ENCODE data around the gene CHD6.
A peak's percentile ranks its signal among the peaks of the same experiment; 100 is the strongest.

The CHD6 gene

DNA sequence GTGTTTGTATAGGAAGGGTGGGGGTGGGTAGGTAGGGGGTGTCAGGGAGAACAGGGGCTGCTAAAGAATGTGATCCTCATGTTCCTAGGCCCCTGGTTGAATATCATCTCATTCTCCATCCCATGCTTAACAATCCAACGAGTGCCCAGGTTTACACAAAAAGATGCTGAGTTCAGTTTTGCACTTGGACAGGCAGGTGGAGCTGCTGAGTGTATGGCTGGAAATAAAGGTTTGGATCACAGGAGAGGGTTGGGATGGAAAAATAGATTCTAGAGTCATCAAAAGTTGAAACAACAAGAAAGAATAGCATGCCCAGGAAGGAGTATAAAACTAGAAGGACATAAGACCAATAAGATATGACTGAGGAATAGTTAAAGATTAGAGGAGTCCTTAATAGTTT lies 14.2 kb downstream of the CHD6 start:
- TF ChIP-seq, protein P1, sequence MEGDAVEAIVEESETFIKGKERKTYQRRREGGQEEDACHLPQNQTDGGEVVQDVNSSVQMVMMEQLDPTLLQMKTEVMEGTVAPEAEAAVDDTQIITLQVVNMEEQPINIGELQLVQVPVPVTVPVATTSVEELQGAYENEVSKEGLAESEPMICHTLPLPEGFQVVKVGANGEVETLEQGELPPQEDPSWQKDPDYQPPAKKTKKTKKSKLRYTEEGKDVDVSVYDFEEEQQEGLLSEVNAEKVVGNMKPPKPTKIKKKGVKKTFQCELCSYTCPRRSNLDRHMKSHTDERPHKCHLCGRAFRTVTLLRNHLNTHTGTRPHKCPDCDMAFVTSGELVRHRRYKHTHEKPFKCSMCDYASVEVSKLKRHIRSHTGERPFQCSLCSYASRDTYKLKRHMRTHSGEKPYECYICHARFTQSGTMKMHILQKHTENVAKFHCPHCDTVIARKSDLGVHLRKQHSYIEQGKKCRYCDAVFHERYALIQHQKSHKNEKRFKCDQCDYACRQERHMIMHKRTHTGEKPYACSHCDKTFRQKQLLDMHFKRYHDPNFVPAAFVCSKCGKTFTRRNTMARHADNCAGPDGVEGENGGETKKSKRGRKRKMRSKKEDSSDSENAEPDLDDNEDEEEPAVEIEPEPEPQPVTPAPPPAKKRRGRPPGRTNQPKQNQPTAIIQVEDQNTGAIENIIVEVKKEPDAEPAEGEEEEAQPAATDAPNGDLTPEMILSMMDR (IDR thresholded peaks at IDR 0.05; ENCODE audit: low read depth, low read length): peak; percentile 19
- H3K4me3 ChIP-seq (replicated peaks in 1 of 2; ENCODE audit: low read depth in 2 of 2, low read length in 2 of 2): no peak overlapping the region
- no peak for DNase-seq (ENCODE audit: low read depth in 2 of 2)

DNA sequence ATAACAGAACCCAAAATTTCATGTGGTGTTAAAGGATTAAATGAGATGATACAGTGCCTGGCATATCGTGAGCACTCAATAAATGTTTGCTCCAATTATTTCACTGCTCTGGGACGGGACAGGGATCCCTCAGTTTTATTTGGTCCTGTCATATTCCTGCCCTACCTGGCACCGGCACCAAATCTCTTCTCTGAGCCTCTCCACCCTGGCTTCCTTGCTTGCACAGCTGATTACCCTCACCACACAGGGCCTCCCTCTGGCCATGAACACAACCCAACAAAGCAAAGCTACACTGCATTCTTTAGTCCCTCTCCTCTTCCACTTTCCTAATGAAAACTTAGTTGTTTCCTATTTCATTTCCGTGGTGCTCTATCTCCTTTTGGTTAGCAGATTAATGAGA lies 16.4 kb downstream of the CHD6 start:
- DNase-seq (ENCODE audit: low read depth in 2 of 2): no peak
- H3K4me3 ChIP-seq (replicated peaks in 1 of 2; ENCODE audit: low read depth in 2 of 2, low read length in 2 of 2): no peak overlapping the region
- TF ChIP-seq, protein P1 (IDR thresholded peaks at IDR 0.05; ENCODE audit: low read depth, low read length): no peak

DNA sequence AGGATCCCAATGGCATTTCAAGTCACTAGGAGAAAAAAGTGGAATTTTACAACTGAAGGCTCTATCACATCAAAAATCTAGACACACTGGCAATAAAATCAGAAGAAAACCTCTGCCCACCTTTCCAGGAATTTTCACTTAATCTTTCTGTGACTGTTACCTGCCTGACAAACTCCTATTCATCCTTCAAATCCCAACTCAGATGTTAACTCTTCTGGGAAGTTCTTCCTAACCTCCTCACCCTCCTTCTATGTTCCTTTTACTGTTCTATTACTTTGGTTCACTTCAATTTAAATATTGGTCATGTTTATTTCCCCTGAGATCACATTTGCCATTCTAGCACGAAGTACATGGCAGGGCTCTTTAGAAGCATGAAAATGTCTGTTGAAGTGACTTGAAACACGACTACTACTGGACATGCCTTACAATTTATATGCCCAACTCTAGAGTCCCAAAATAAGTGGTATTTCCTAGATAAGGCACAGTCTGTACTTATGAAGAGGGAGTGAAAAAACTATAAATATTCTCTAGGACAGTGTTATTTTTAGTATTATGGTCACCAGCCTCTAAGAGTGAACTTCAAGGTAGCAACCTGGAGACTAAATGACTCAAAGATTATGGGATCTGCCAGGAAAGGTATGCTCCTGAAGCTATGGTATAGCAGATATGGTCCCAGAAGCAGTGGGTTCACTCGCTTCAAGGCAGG lies 17.1 kb downstream of the CHD6 start:
- TF ChIP-seq, protein P1 (IDR thresholded peaks at IDR 0.05; ENCODE audit: low read depth, low read length): no peak
- no peak for DNase-seq (ENCODE audit: low read depth in 2 of 2)

DNA sequence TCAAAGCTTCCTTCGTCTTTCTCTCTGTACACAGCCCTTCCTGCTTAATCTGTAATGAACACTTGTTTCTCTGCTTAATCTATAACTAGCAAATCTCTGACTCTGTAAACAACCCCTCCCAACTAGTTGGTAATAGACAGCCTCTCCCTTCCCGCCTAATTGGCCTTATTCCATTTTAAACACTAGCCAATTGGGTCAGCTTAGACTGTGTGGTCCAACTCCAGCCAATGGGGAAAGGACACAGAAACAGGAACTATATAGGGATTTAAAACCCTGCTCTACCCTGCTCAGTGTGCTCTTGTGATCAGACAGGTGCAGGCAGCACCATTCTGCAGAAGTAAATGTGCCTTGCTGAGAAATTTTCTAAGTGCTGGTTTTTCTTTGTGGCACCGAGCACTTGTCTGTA lies 18.5 kb downstream of the CHD6 start:
- TF ChIP-seq, protein P1 (IDR thresholded peaks at IDR 0.05; ENCODE audit: low read depth, low read length): no peak
- H3K4me3 ChIP-seq (replicated peaks in 1 of 2; ENCODE audit: low read depth in 2 of 2, low read length in 2 of 2): no peak overlapping the region
- no peak for DNase-seq (ENCODE audit: low read depth in 2 of 2)

More for the DNA sequence above, 17.1 kb downstream of the CHD6 start:
- no peak overlapping the region for H3K4me3 ChIP-seq (replicated peaks in 1 of 2; ENCODE audit: low read depth in 2 of 2, low read length in 2 of 2)

DNA sequence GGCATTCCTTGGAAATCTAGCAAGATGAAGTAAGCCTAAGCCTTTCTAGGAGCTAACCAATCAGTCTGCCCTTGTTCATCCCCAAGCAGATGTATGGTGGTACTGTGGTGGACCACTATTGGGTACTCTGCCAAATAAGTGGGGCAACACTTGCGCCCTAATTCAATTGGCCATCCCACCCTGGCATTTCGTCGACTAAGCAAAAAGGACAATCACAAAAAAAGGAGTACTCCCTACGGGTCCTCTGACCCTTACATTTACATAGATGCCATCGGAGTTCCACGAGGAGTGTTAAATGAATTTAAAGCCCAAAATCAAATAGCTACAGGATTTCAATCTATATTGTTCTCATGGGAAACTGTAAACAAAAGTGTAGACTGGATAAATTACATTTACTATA lies 19.5 kb downstream of the CHD6 start:
- no peak overlapping the region for H3K4me3 ChIP-seq (replicated peaks in 1 of 2; ENCODE audit: low read depth in 2 of 2, low read length in 2 of 2)
- DNase-seq (ENCODE audit: low read depth in 2 of 2): no peak
- TF ChIP-seq, protein P1 (IDR thresholded peaks at IDR 0.05; ENCODE audit: low read depth, low read length): no peak

DNA sequence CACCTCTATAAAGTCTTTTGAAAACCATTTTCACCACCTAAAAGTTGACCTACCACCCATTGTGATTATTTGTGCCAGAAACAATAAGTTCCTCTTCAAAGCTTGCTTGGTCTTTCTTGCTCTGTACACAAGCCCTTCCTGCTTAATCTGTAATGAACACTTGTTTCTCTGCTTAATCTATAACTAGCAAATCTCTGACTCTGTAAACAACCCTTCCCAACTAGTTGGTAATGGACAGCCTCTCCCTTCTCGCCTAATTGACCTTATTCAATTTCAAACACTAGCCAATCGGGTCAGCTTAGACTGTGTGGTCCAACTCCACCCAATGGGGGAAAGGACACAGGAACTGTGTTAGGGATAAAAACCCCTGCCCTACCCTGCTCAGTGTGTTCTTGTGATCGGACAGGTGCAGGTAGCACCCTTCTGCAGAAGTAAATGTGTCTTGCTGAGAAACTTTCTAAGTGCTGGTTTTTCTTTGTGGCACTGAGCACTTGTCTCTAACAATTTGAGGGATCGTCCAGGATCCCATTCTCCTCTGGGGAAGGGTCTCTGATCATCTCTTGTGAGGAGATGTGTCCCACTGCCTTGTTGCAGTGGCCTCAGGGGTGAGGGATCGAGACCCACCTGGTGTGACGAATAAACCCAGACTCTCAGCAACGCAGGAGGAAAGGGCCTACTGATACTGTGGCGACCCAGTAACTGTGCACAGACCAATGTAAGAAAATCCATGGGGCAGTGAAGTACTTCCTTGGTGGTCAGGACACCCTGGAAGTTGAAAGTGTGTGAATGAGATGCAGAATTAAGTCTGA lies 23.5 kb downstream of the CHD6 start:
- TF ChIP-seq, protein P1 (IDR thresholded peaks at IDR 0.05; ENCODE audit: low read depth, low read length): no peak
- no peak for DNase-seq (ENCODE audit: low read depth in 2 of 2)
- no peak overlapping the region for H3K4me3 ChIP-seq (replicated peaks in 1 of 2; ENCODE audit: low read depth in 2 of 2, low read length in 2 of 2)
